Spinal cord (tissue), 10 donors: ENCODE data around the gene SAMD11. TPM values are rescaled to one million over a fixed set of nuclear protein-coding genes. Genes with fewer than 3 reads are reported as not detected.
A peak's percentile ranks its signal among the peaks of the same experiment; 100 is the strongest.

Experiments
- DNase-seq, 6 donors: peaks; one replicate each; pipeline versions ENCODE4 v3.0.0 to v3.0.0-alpha.2; 2013 to 2015; ENCODE audit warnings: low spot score in 6 of 6, low read depth in 4 of 6
- H3K27ac ChIP-seq: one replicate; pipeline ENCODE4 v1.5.1; 2013; ENCODE audit warnings: low read depth, low read length, control low read depth
- H3K27me3 ChIP-seq: one replicate; pipeline ENCODE4 v1.6.1; 2013; ENCODE audit warnings: low read length; ENCODE audit not compliant: control insufficient read depth, insufficient read depth
- H3K36me3 ChIP-seq: one replicate; pipeline ENCODE4 v1.6.1; 2013; ENCODE audit warnings: low read length; ENCODE audit not compliant: control insufficient read depth, insufficient read depth
- H3K4me1 ChIP-seq: one replicate; pipeline ENCODE4 v1.6.1; 2013; ENCODE audit warnings: low read length; ENCODE audit not compliant: control insufficient read depth, insufficient read depth
- H3K4me3 ChIP-seq: one replicate; pipeline ENCODE4 v1.5.1; 2013; ENCODE audit warnings: low read depth, low read length, control low read depth
- H3K9me3 ChIP-seq: one replicate; pipeline ENCODE4 v1.6.1; 2013; ENCODE audit warnings: low read length; ENCODE audit not compliant: control insufficient read depth, insufficient read depth
- WGBS: methylation state at CpG from one replicate; pipeline ENCODE4 v1.1.5; 2013; ENCODE audit warnings: missing lambda C conversion rate; ENCODE audit not compliant: insufficient coverage; 5-methylcytosine and 5-hydroxymethylcytosine counted together
- polyA plus RNA-seq, 2 donors: library from polyadenylated mRNA; unstranded; fragments of 120-200 nt; gene quantifications; one replicate each; pipeline ENCODE4 v1.2.1, GENCODE V29; 2013; ENCODE audit not compliant: insufficient read length in 2 of 2
- total RNA-seq, 2 donors: library from RNA; depleted of rRNA in 1 of 2; stranded (reverse); fragments of 120-200 nt in 1 of 2; fragments of >200 nt in 1 of 2; gene quantifications; one replicate each; pipeline versions ENCODE4 v1.2.3 to v1.2.4, GENCODE V29; 2013 to 2014
- donor health status: healthy.

The SAMD11 gene
- total and polyA plus RNA-seq, 4 donors: 12.0 to 36.9 (median 28.9) TPM

DNA sequence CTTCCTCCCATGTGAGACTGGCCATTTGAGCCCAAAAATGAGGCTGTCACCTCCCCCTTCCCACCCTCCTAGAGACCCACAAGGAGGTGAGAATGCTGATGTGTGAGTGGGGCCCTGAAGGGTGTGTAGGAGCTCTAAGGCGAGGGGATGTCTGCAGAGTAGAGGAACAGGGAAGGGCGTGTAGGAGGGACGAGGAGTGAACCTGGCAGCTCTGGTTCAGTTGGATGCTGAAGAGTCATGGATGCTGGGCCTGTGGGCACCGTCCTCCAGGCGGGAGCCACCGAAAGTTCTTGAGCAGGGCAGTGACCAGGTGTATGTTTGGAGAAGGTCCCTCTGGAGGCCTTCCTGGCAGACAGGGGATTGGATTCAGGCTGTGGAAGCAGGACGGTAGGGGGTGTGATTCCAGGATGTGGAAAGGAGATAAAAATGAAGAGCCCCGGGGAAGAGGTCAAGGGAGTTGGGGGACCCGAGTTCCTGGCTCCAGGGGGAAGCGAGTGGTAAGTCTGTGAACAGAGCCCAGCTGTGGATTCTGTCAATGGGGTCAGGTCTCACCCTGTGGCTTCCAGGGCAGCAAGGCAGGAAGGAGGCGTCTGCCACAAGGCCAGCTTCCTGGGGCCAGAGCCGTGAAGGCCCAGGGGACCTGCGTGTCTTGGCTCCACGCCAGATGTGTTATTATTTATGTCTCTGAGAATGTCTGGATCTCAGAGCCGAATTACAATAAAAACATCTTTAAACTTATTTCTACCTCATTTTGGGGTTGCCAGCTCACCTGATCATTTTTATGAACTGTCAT lies 7.9 kb downstream of the SAMD11 start:
- peaks cover 69% of the 10 kb centered on the region for H3K36me3 ChIP-seq
- peaks cover 52% of the 10 kb centered on the region for H3K4me1 ChIP-seq
- DNase-seq: no peak
- no peak overlapping the region for H3K4me3 ChIP-seq
- no peak overlapping the region for H3K27ac ChIP-seq
- WGBS: 64% methylated on average over 15 of the region's 15 CpGs
- H3K27me3 ChIP-seq: peaks cover 72% of the 10 kb centered on the region
- no peaks in the 10 kb centered on the region for H3K9me3 ChIP-seq

DNA sequence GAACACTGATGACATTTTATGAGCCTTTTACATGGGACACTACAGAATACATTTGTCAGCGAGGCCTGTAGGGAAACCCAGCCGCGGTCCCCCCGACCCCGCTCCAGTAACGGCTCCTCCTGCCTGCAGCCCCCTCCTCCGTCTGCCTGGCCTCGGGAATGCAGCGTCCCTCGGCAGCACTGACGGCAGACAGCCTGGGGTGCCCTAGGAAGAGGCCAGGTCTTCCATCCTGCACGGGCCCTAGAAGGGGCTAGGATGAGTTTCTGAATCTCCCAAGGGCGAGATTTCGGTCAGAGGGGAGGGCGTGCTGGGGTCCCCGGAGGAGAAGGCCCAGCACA lies 8.4 kb downstream of the SAMD11 start:
- WGBS: 35% methylated on average over 16 of the region's 16 CpGs
- H3K27ac ChIP-seq: no peak overlapping the region
- H3K36me3 ChIP-seq: peaks cover 66% of the 10 kb centered on the region
- no peaks in the 10 kb centered on the region for H3K9me3 ChIP-seq
- peaks cover 48% of the 10 kb centered on the region for H3K4me1 ChIP-seq
- H3K4me3 ChIP-seq: no peak overlapping the region
- peaks cover 72% of the 10 kb centered on the region for H3K27me3 ChIP-seq
- DNase-seq: no peak

DNA sequence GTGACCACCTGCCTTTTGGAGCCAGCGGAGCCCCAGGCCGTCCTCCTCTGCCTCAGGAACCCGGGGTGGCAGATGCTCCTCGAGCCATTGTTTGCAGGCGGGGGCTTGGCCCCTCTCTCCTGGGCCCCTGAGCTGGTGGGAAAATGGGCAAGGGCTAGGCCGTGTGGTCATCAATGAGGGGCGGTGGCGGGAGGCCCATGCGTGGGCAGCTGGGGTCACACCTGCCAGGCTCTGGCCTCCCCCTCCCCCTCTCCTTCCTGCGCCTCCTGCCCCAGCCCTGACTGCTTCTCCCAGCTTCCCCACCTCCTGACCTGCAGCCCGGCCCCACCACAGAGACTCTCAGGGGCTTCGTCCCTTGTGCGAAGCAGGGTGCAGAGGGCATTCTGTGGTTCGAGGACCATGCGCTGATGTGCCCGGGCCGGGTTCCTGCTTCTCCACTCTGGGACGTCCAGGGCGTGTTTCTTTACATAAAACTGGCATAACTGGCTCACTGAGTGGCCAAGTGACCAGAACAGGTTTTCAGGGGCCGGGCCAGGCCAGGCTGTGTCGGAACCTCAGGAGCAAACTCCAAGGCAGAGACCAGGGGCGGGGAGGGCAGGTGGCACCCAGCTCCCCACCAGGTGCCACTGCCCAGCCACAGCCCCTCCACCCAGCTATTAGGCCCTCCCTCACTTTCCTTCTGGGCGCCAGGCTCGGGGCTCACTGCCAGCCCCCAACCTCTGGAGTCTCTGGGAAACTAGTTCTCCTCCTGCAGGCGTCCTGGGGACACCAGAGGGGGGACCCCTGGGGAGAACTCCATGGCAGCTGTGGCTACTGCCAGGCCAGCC lies 9.3 kb downstream of the SAMD11 start:
- Histone ChIP-seq H3K9me3 (no peaks in the 10 kb centered on the region), H3K36me3 (peaks cover 59% of the 10 kb centered on the region), H3K27ac (no peak overlapping the region), H3K4me1 (peaks cover 40% of the 10 kb centered on the region), H3K27me3 (peaks cover 64% of the 10 kb centered on the region), H3K4me3 (no peak overlapping the region)
- WGBS: 63% methylated on average over 22 of the region's 25 CpGs
- no peak for DNase-seq

DNA sequence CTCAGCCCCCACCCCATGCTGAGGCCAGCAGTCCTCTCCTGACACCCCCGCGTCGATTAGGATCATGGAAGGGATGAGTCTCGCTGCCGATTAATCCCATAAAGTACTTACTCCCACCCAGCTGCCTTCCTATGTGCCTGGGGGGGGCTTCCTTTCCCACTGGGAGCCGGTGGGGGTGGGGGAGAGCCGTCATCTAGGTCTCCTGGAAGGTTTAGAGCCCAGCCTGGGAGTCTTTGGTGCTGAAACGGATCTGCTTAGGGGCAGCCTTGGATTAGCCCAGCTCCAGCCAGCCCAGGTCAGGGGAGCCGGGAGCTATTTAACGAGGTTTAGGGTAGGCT lies 9.8 kb downstream of the SAMD11 start:
- H3K4me1 ChIP-seq: peaks cover 38% of the 10 kb centered on the region
- DNase-seq: no peak
- WGBS: 21% methylated on average over 5 of the region's 10 CpGs
- peaks cover 57% of the 10 kb centered on the region for H3K36me3 ChIP-seq
- no peak overlapping the region for H3K4me3 ChIP-seq
- H3K9me3 ChIP-seq: no peaks in the 10 kb centered on the region
- H3K27ac ChIP-seq: no peak overlapping the region
- H3K27me3 ChIP-seq: peaks cover 62% of the 10 kb centered on the region

GRCh38 chr1:934991-935750 lies 11.4 kb downstream of the SAMD11 start:
- WGBS: 11% methylated on average over 37 of the region's 37 CpGs
- DNase-seq: no peak
- H3K4me1 ChIP-seq: peaks cover 50% of the 10 kb centered on the region
- H3K27ac ChIP-seq: no peak overlapping the region
- peaks cover 61% of the 10 kb centered on the region for H3K27me3 ChIP-seq
- no peak overlapping the region for H3K4me3 ChIP-seq
- H3K36me3 ChIP-seq: peaks cover 50% of the 10 kb centered on the region
- no peaks in the 10 kb centered on the region for H3K9me3 ChIP-seq

DNA sequence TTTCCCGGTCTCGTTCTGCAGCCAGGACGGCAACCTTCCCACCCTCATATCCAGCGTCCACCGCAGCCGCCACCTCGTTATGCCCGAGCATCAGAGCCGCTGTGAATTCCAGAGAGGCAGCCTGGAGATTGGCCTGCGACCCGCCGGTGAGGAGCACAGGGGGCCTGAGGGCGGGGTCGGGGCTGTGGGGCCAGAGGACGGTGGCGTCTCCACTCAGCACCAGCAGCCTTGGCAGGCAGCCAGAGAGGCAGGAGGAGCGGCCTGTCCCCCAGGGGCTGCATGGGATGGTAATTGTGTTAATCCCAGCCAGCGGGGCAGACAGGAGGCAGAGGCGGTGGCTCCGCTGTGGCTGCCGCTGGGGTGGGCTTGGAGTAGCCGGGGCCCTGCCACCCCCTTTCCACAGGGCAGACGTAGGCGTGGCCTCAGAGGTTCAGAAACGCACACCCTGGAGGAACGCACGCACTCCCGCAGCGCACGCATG lies 12.1 kb downstream of the SAMD11 start:
- Histone ChIP-seq H3K27ac (no peak overlapping the region), H3K27me3 (peaks cover 67% of the 10 kb centered on the region), H3K4me3 (no peak overlapping the region), H3K9me3 (no peaks in the 10 kb centered on the region), H3K4me1 (peaks cover 56% of the 10 kb centered on the region), H3K36me3 (peaks cover 44% of the 10 kb centered on the region)
- peak in 2 of 6 donors; percentile 70 to 73 for DNase-seq
- WGBS: 7% methylated on average over 30 of the region's 30 CpGs

- peaks cover 39% of the 10 kb centered on the region for H3K36me3 ChIP-seq
- H3K27ac ChIP-seq: no peak overlapping the region
- no peak for DNase-seq
- peaks cover 64% of the 10 kb centered on the region for H3K4me1 ChIP-seq
- H3K27me3 ChIP-seq: peaks cover 71% of the 10 kb centered on the region
- H3K4me3 ChIP-seq: no peak overlapping the region
- no peaks in the 10 kb centered on the region for H3K9me3 ChIP-seq
- 59% methylated on average over 39 of the region's 45 CpGs for WGBS
Observed at GRCh38 chr1:936348-937264, 12.9 kb downstream of the SAMD11 start.

- H3K27ac ChIP-seq: no peak overlapping the region
- WGBS: 75% methylated on average over 16 of the region's 16 CpGs
- H3K36me3 ChIP-seq: peaks cover 34% of the 10 kb centered on the region
- H3K27me3 ChIP-seq: peaks cover 67% of the 10 kb centered on the region
- no peaks in the 10 kb centered on the region for H3K9me3 ChIP-seq
- H3K4me3 ChIP-seq: no peak overlapping the region
- DNase-seq: no peak
- peaks cover 63% of the 10 kb centered on the region for H3K4me1 ChIP-seq
Observed at GRCh38 chr1:937521-937920, 13.8 kb downstream of the SAMD11 start.
